GM19328 (cell line): ENCODE data around the gene SYNDIG1L.

Source experiments
- ATAC-seq: cut with Tn5 transposase; IDR thresholded peaks from one replicate; pipeline ENCODE4 v1.9.1; 2021; ENCODE audit warnings: mild to moderate bottlenecking, moderate library complexity; ENCODE audit not compliant: unreplicated experiment

Gene SYNDIG1L

DNA sequence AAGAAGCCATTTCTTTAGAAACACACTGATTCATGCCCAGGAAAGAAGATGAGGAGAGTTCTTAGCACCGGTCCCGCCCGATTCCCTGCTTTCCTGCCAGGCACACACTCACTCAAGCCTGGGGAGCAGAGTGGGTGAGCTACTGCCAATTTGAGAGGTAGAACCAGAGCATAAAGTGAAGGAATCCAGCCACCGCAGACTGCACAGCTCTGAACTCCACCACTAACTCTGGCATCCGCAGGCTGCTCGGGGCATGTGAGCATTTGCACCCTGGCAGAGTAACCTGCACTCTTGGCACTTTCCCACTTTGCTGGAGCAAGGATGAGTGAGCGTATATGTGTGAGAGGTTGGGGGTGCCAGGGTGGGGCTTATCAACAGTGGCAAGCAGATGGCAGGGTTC lies 4.0 kb upstream of the SYNDIG1L start:
- ATAC-seq: no peak

DNA sequence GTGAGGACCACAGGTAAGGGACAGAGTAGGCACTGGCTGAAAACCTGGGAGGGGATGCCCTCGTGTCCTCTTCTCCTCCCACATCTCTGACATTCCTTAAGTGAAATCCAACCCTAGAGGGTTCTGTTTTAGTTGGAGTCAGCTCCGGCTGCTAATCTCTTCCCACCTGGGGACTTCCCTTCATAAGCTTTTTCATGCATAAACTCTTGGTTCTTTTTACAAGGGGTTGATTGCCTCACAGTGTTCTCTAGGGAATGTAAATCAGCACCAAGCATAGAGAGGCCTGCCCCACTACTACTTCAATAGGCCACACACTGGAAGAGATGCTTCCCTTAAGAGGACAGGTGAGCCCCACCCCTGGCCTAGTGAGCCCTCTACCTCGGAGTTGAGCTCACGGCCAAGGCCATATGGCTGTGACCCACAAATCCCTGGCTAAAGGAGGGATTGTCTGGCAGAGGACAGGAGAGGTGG lies 3.2 kb upstream of the SYNDIG1L start:
- no peak for ATAC-seq

DNA sequence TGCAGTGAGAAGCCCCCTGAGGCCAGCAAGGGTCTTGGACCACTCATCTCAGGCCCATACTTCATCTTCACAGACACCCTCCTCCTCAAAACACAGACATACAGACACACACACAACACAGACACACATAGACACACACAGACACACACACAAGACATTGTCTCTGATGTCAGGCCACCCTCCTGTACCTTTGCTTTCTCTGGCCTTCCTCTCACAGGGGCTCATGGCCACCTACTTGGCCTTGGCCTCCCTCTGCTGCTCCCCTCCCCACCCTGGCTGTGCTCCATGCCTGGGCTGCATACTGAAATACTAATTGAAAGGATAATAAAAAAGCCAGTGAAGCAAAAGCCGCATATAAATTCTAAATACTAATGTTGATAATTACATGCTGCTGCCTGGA lies 1.6 kb upstream of the SYNDIG1L start:
- no peak for ATAC-seq

DNA sequence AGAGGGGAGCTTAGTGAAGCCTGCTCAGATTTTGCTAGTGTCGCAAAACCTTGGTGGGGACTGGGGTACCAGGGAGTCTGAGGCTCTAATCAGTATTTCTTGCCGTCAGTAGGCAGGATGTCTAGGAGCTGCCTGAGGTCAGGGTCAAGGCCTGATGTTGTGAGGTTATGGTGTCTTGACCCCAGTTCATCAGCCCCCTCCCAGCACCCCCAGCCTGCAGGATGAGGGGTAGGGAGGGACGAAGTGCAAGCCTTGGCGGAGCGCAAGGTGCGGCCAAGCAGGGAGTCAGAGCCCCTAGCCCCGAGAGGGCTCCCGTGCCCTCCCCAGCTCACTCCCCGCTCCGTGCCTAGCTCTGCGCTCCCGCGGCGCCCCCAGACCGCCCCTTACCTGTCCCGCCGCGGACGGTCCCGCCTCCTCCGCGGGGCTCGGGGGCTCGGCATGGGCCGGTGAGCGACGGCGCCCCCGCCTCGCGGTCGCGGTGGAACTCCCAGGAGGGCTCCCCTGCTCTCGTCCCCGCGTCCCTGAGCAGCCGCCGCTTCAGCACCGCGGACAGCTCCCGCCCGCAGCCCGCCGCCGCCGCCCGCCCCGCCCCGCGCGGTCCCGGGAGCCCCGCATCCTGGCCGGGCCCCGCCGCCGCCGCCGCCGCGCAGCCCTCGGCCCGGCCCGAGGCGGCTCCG lies 347 bp downstream of the SYNDIG1L start:
- no peak for ATAC-seq

DNA sequence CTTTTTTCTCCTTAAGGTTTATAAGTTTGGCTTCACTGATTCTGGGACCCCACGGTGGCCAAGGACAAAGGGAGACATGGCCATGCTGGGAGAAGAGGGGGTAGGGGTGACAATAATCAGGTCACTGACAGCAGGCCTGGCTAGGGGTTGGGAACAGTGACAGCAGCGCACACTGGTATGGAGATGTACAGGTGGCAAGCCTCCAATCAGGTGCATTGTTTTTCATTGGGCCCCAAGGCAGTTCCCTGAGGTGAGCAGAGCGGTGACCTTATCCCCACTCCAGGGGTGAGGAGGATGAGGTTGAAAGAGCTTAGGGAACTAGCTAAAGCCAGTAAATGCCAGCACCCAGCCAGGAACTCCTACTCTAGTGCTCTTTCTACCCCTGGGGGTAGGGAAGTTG lies 1.4 kb downstream of the SYNDIG1L start:
- no peak for ATAC-seq

DNA sequence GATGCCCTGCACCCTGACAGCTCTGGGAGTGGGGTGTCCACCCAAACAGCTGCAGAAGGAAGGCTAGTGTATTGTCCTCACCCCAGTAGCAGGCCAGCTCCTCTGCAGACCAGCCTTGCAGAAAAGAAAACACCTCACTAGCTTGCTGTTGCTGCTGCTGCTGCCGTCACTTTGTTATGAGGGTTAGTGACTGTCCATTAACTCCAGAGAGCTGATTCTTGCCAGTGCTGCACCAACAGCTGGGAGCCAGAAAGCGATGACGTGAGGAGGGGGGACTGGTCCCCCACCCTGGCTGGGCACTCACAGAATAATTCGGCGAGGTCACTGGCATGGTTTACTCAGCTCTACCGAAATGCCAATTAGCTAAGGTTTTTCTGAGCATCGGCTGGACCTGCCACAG lies 2.8 kb downstream of the SYNDIG1L start:
- no peak for ATAC-seq

DNA sequence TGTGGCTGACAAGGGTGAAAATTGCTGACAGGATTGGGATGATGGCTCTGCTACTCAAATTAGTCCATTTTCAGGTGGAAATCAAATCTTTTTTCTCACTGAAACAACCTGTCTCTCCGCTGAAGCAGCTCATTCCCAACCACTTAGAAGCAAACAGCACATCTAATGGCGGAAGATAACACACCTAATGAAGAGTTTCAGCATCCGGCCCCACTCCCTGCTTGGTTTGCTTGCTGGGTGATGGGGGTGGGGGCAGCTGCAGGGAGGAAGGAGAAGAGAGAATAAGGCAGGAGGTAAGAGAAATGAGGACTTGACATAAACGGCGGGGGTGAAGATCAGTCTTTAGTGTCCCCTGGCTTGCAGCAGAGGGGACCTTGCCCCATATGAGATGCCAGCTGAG lies 4.0 kb downstream of the SYNDIG1L start:
- ATAC-seq: no peak

DNA sequence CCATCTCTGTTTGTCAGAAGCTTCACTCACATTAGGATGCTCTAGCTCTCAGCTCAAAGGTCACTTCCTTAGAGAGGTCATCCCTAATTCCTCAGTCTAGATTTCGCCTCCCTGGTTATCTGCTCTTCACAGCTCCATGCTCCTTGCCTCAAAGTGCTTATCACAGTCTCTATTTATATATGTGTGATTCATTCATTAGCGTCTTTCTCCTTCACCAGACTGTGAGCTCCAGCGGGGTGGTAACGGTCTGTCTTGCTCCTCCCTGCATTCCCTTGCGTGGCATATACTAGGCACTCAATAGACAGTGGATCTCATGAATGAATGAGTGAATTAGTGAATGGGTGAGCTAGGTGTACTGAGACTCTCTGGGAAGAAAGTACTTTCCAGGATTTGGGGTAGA lies 6.9 kb downstream of the SYNDIG1L start:
- no peak for ATAC-seq

DNA sequence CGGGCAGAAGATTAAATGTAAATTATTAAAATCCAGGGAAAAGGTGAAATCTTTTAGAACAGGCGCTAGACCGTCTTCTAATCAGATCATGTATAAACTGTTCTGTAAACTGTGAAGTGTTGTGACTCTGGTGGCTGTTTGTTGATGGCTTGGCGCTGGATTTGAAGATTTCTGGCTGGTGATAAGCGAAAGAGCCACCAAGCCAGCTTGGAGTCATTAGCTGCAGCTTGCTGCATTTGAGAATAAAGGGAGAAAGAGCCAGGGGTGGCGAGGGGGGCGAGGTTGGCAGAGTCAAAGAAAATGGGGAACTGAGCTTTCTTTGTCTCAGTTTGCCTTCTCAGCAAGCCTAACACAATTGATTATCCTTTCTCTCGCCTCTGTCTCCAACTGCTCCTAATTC lies 8.0 kb downstream of the SYNDIG1L start:
- ATAC-seq: no peak

DNA sequence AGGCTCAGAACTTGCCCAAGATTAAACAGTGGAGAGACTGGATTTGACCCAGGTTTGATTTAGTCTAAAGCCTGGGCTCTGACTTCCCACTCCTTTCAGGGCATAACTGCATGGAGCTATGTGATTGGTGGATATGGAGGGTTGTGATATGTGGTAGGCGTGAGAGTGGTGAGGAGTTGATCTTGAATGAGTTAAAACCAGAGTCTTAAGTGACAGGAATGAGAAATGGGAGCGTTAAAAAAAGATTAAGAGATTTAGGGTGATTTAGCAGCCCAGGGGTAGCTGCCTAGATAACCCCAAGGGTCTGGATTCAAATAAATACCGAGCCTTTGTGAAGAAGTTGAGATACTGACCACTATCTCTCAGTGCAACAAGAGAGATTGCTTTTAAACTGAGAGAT lies 8.4 kb downstream of the SYNDIG1L start:
- ATAC-seq: no peak

DNA sequence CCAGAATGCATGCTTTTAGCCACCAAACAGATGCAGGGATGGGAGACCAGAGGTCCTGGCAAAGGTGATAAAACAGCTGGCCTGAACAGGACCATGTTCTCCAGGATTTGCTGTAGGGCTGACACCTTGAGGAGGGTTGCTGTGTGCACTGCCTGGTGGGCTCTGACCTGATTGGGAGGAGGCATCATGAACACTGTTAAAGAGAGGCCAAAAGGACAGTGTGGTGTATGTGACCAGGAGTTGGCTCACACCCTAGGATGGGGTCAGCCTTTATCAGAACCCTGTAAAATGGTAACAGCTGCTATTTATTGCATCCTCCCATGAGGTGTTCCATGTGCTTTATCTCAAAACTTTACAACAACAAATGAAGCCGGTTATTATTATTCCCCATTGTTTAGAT lies 8.8 kb downstream of the SYNDIG1L start:
- no peak for ATAC-seq

DNA sequence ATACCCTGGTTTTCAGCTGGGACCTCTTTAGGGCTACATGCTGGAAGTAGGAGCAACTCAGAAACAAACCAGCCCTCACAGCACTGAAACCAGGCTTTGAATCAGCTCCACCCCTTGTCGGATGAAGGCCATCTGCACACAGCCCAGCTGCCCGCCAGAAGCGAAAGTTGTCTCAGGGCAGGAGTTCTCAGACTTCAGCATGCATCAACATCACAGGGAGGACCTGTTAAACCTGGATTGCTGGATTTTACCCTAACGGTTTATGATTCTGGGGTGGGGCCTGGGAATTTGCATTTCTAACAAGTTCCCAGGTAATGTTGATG lies 10.9 kb downstream of the SYNDIG1L start:
- no peak for ATAC-seq

DNA sequence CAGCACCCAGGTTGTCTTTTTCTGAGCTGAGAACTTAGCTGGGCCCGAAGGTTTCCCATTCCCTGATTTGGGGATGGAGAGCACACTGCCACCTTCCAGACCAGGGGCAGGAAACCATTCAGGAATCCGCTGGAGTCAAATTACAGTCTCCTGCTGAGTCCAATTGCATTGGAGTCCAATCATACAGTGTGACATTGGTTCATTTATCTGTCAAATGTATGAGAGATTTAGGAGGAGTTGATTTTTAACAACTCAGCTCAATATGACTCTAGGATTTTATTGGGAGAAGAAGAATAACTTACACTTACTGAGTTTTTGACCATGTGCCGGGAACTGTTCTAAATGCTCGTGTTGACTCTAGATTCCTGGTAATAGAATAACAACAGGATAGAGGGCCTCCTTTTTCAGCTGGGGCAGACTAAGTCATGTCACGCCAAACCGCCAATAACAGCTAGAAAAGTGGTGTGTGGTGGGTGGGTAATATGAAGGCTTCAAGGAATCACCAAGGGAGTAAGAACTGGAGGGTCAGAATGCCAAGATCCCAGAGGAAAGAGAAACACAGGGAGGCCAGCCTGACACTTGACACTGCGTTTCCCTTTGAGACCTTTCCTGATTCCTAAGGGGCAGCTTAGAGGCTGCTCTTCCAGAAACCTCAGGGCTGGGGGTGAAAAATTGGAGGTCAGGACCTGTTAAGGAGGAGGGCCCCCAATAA lies 11.5 kb downstream of the SYNDIG1L start:
- no peak for ATAC-seq

DNA sequence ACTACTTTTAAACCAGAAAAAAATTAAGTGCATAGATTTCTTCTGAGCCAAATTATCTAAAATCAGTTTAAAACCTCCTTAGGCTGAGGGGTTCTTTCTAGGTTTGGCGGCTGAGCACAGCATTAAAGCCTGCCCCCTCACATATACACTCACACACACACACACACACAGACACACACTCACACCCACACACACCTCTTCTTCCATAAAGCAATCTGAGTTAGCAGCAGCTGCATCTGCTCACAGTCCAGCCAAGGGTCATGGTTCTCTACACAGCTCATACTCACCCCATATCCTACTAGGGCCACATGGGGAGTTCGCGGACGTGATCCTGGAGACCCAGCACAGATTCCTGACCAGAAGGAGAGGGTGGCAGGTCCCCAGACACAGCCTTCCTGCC lies 12.4 kb downstream of the SYNDIG1L start:
- ATAC-seq: no peak

DNA sequence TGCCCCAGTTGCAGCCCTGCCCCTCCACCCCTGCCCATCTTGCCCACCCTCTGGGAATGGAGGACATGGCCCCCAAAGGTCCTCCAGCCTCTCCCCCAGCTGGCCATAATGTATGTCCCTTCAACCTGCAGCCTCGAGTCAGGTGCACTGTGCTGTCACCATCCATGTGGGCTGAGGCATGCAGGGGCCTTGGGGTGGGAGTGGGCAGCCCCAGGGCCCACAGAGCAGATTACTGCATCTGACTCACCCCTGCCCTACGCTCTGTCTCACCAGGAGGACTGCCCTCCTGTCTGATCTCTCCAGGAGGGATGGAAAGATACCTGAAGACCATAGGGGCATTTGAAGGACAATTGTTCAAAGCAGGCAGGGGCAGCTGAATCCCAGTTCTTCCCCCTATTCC lies 13.3 kb downstream of the SYNDIG1L start:
- no peak for ATAC-seq

DNA sequence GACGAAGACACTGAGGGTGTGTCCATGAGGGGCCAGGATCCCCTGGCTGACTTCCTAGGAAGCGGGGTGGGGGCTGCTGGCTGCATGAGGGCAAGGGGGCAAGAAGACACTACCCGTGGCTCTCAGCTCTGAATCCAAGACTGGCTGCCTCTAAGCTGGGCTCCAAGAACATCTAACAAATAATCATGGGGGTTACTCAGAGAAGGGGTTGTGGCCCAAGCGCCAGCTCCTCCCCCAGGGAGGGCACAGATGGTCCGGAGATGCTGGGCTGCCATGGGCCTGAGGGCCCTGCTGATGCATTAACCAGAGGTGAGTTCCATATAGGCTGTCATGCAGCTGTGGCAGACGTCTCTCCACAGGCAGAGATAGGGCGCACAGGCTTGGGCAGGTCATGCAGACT lies 14.3 kb downstream of the SYNDIG1L start:
- ATAC-seq: no peak

DNA sequence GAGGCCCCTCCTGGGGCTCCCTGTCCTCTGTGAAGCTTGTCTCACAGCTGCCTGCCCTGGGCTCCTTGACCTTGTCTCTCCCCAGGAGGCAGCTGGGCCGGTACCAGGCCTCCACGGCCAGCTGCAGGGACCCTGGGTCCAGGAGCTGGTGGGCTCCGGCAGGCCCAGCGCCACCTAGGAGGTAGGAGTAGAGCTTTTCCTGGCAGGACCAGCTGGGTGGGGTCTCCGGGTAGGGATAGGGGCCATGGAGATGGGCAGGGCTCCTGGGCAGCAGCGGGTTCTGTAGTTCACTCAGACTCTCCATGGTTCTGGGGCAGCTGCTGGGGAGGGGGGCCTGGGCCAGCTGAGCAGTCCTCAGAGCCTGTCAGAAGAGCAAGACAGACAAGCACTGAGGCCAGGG lies 16.6 kb downstream of the SYNDIG1L start:
- ATAC-seq: no peak

DNA sequence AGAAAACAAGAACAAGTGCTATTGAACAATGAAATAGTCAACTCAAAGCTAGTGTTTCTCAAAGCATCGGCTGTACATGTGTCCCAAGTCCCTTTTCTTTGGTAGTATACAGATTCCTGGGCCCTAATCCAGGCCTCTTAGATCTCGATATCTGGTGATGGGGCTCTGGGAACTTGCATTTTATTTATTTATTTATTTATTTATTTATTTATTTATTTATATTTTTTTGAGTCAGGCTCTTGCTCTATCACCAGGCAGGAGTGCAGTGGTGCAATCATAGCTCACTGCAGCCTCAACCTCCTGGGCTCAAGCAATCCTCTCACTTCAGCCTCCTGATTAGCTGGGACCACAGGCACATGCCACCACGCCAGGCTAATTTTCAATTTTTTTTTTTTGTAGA lies 17.1 kb downstream of the SYNDIG1L start:
- no peak for ATAC-seq

DNA sequence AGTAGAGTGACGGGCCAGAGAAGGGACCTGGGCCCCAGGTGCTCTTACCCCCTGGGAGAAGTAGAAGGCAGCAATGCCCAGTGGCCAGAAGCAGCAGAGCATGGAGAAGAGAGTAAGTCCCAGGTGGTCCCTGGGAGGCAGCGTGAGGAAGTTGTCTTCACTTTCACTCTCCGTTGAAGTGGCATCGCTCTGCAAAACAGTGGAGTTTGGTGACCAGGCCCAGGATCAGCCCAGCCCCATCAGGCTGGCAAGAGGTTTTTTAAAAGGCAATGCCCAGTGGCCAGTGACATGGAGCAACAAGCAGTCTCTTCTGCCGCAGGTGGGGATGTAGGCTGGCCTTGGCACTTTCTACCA lies 18.2 kb downstream of the SYNDIG1L start:
- ATAC-seq: no peak

DNA sequence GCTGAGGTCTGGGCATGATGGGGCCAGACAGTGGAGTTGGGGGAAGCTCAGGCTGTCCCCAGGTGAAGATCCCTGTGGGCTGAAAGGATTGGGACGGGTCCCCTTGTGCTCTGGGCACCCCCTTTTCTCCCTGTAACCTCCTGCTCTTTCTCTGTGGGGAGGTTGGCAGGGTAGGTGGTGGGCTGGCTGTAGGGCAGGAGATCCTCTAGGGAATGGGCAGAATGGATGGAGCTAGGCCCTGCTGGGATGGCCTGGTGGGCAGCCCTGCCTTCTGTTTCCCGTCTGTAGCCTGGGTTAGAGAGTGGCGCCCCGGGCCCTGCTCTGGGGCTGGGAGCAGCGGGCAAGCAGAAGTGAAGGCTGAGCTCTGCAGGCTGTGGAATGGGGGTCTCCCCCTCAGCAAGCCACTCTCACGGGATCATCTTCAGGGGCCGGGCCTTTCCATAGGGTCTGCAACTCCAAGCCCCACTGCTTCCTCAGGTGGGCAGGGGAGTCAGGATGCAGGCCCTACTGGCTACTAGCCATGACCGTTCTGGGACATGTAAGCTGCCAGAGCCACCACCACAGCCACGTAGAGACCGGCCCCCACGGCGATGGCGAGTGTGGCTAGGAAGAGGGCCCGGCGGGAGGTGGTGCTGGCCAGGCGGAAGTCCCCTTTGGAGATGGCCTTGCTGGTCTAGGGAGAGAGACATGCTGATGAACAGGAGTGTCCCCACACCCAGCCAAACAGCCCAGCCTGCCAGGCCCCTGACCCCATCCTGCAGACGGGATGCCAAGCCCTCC lies 18.8 kb downstream of the SYNDIG1L start:
- ATAC-seq: no peak

DNA sequence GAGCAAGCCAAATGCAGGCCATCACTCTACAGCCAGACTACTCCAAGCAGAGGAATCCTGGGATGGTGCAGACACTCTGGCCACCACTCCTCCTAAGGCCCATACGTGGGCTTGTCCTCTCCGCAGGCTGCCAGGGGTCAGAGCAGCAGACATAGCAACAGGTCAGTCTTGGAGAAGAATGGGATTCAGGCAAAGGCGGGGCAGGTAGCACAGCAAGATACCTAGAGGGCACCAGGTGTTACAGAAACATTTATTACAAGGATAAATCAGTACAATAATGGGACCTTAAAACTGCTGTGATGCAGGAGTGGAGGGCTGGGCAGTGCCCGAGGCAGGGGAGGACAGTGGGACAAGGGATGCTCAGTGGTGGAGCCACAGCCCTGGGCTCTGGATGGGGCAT lies 20.3 kb downstream of the SYNDIG1L start:
- ATAC-seq: no peak

DNA sequence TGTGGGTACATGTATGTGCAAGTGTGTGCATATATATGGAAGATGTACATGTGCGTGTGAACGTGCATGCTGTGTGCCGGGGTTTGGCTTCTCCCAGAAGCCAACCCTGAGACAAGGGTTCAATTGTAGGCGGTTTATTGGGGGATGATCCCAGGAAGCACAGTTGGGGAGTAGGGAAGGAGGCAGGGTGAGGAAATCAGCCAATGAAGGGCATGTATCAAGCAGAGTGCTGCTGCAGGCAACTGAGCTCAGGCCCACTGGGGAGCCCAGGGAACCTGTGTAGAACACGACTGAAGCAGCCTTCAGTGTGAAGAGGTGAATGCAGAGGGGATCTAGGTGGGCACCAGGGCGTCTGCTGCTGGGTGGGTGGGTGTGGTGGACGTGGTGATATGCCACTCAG lies 21.6 kb downstream of the SYNDIG1L start:
- ATAC-seq: no peak
